HEK293T (cell line): ENCODE results near the gene CDHR1.

Experiments used
- ARNT ChIP-seq: fragments of 450-650 bp; IDR thresholded peaks from 2 replicates; pipeline ENCODE4 v1.6.1; 2017; ENCODE audit warnings: mild to moderate bottlenecking
- FOXA1 ChIP-seq: fragments of 450-650 bp; IDR thresholded peaks from 2 replicates; pipeline ENCODE4 v1.6.1; 2016; ENCODE audit warnings: mild to moderate bottlenecking
- FOXK2 ChIP-seq: fragments of 450-650 bp; IDR thresholded peaks from 2 replicates; pipeline ENCODE4 v1.6.1; 2016; ENCODE audit warnings: mild to moderate bottlenecking
- L3MBTL2 ChIP-seq: fragments of 450-650 bp; conservative IDR thresholded peaks from 2 replicates; pipeline ENCODE4 v1.6.1; 2016; ENCODE audit warnings: mild to moderate bottlenecking
- LEF1 ChIP-seq: fragments of 450-650 bp; IDR thresholded peaks from 2 replicates; pipeline ENCODE4 v1.6.1; 2017; ENCODE audit warnings: mild to moderate bottlenecking, borderline replicate concordance
- SP1 ChIP-seq: fragments of 450-650 bp; IDR thresholded peaks from 2 replicates; pipeline ENCODE4 v1.6.1; 2017

DNA sequence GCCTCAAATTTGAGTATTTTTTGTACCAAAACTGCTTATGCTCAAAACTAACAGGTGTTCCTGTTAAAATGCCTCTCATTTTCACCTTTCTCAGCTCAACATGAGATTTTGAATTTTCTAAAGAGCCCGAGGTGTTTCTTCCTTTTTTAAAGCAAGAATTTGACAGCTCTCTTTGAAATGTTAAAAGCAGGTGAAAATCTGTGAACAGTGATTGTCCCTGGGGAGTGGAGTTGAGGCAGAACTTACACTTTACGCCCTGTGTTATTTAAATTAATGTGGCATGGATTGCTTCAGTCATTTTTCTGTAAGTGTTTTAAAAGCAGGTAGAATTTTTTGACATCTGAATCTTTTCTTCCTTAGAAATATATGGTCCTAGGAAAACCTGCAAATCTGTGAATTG is 29.9 kb upstream of the CDHR1 start:
- no peak for TF ChIP-seq ARNT
- no peak for TF ChIP-seq FOXA1
- TF ChIP-seq LEF1 = no peak
- TF ChIP-seq L3MBTL2 = no peak
- no peak for TF ChIP-seq FOXK2
- TF ChIP-seq SP1 = no peak
